GM21390 (cell line): ENCODE measurements around the gene GALNT3.
A peak's percentile ranks its signal among the peaks of the same experiment; 100 is the strongest.

ENCODE experiments used
- ATAC-seq: cut with Tn5 transposase; IDR thresholded peaks from one replicate; pipeline ENCODE4 v1.9.1; 2021; ENCODE audit not compliant: unreplicated experiment

Gene GALNT3

DNA sequence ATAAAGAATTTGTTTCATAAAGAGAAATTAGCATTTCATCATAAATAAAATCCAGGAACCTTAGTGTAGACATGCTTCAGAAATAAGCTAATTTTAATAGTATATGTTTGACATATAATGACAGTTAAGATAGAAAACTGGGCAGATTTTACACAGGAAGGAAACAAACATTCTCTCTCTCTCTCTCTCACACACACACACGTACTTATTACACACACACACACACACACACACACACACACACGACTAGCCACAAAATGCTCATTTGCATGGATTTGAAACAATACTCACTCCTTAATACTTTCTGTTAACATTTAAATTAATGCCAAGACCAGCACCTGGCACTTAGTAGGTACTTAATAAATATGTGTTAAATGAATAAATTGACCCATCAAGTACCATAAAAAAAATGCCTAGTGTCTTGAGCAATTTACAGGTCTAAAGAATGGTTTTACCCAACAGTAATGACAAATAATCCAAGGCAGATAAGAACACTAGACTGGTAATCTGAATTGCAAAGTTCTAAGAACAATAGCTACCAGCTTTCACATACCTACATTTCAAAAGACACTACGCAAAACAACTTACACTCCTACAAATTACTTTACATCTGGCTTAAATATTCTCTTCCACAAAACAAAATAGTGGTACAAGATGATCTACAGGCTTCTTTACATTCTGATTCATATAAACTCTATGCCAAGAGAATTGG, 2.9 kb upstream of the GALNT3 start:
- no peak for ATAC-seq

DNA sequence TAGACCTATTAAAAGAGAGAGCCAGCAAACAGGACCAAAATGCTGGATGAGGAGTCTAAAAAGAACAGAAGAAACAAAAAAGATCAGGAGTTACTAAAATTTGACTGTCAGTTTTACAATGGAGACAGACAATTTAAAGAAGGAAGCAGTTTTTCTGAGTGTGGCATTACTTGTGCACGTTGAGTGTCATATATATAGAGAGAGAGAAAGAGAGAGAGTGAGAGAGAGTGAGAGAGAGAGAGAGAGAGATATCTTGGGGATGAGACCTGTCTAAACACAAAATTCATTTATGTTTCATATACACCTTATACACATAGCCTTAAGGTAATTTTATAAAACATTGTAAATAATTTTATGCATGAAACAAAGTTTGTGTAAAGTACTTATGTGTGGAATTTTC, 2.1 kb upstream of the GALNT3 start:
- ATAC-seq = no peak

DNA sequence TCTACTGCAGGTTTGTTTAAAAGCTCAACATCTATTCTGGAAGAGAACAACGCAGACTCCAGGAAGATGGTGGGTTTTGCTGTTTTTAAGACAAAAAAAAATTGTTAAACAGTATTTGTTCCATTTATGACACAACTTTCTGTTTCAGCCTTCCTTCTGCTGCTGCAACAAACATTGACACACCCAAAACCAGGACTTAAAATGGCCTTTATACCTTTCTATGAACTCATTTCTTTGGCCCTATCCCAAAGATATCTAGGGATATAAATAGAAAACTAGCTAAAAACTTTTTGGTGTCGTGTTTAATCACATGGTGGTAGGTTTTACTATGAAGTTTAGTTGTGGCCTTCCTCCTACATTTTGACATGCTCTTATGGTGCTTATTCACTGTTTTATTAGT, 964 bp upstream of the GALNT3 start:
- peak; percentile 26 for ATAC-seq

DNA sequence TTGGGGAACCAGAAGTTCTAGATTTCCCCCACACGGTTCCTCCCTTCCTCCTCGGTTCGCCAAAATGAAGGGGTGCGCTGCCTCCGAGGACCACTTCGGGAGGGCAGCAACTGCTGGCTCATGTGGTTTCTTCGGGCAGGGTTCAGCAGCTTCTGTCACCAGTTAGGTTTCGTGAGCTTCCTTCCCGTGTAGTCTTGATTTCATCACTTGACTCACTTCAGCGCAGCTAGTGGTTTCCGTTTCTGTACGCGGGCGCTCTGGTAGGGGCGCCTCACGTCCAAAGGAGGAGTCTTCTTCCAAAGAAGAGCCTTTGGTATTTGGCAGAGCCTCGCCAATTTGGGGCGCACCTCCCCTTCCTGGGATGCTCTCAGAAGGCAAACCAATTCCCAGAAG, 485 bp upstream of the GALNT3 start:
- ATAC-seq = peak; percentile 96

DNA sequence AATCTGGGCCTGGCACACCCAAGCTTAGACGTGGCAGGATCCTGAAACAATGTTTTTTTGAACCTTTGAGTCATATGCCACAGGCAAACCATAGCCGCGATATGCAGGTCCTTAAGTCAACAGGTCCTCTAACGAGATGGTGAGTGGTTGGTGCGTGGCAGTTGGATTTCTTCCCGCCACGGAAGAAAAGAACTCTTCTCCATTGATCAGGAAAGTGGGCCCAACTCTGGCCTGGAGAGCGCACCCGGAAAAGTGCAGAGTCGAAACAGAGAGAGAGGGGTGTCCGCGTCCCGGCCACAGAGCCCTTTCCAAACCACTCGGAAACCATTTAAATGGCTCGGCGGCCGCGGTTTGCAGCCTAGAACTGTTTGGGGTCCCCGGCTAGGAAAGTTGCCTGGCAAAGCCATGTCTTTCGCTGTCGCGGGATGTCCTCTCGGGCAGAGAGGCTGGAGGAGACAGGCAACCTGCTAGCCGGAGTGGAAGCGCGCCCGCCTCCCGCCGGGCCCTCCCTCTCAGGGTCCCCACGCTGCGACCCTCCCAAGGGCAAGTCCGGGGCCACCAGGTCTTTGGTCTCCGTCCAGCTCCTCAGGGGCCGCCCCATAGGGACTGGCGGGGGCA, 777 bp downstream of the GALNT3 start:
- peak; percentile 3 for ATAC-seq

DNA sequence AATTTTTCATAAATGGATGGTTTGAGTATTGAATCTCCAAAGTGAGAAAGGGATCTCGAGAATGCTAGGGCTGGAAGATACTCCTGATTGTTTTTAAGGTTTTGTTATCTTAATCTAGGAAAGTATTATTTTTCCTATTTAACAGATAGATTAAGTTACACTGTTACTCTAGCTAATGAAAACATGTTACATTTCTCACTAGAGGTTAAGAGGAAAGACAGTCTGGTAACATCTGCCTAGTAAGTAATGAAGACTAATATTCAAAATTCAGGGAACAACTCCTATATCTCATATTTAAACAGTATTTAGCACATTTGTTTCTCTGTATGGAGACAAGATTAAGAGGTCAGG, 2.0 kb downstream of the GALNT3 start:
- no peak for ATAC-seq

DNA sequence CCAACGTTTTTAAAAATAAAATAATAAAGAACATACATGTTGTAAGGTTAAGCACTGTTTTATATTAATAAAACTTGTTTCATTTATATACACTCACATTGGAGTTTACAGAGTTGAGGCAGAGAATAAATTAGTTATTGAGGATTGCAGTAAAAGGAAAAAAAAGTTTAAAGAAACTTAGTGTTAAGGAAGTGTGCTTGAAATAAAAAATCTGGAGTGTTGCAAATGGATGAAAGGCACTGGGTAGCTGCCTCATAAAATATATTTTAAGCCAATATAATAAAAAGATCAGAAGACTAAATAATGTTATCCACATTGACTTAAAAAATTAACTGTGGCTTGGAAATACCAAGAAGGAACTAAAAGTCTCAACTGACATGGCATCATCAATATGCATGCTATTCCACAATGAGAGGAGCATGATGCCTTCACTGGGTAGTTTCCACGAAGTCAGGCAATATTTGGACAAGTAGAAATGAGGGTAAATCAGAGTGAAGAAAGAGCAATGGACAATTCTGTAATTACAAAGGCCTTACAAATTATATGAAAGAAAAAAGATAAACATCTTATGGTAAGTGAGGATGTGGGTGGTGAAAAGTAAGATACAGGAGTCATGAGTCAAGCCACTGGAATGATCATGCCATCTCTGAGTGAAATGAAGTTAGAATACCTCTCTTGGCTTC, 2.5 kb downstream of the GALNT3 start:
- ATAC-seq = no peak

DNA sequence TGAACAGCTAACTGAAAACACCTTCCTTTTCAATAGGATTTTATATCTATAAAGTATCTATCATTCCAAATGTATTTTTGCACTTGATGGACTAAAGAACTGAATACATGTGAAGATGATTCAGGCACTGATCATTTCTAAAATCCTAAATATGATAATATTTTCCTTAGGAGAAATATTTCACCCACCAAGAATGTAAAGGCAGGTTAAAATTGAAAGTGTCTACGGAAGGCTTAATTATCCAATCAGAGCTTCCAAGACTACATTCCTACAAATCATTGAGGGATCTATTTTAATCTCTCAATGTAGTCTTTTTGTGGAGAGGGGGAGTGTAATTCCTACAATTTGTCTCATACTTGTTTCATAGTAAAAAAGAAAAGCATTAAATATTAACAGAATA, 3.6 kb downstream of the GALNT3 start:
- no peak for ATAC-seq

DNA sequence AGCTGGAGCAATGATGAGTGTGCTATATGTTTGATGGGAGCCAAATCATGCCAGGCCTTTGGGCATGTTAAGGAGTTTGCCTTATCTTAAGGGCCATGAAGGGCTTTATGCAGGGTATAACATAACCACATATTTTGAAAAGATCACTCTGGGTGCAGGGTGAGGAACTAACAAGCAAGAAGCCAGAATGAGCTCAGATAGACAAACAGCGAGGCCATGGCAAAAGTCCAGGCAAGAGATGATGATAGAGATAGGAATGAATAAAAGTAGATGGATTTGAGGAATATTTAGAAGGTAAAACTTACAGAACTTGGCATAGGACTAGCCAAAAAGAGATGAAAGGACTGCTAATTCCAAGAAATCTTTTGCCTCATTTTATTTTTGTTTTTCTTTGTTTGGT, 6.7 kb downstream of the GALNT3 start:
- no peak for ATAC-seq

DNA sequence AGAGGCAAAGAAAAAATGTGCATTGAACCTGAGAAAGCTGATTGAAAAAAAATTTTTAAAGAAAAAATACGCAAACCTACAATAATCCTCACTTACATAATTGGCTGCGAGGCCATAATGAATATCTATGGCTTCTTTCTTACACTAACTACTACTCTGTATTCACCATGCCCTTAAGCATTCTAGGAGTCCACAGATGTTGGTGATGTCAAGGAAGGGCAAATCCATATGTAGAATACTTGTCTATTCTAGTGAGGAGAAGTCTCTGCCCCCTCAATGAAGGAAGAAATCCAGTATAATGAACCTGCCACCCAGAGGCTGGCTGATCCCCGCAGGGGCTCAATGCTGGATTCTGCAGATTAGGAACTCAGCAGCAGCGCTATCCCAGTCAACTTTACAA, 14.3 kb downstream of the GALNT3 start:
- ATAC-seq = no peak

DNA sequence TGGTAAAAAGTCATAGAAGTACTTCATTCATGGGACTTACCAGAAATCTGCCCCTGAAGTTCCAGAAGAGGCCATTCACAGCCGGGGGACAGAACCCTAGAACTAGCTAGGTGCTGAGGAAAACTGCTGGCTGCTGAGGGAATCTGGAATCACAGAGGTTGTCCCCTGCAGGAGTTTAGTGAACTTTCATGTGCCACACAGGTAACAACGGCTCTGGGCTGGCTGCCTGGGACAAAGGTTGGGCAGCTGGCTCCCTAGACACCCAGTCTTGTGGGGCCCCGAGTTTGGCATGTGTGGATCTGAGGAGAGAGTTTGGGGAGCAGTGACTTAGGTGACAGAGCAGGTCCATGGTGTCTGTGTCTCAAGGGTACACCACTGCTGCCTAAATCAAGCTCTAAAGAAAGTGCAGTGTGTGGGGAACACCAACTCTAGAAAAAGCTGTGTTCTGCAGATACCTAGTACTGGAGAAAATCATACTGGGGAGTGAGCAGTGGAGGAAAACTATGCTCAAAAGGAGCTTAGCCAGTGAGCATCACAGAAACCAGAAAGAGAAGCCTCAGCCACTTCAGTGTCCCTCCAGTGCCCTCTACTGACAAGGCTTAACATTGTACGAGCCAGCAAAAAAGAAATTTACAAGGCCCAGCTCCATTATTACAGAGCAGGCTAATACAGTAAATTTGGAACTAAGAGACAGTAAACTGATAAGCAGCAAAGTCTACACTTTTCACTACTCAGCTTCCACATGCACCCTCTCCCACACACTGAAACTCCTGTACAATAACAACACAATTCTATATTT, 15.2 kb downstream of the GALNT3 start:
- ATAC-seq = peak; percentile 47

DNA sequence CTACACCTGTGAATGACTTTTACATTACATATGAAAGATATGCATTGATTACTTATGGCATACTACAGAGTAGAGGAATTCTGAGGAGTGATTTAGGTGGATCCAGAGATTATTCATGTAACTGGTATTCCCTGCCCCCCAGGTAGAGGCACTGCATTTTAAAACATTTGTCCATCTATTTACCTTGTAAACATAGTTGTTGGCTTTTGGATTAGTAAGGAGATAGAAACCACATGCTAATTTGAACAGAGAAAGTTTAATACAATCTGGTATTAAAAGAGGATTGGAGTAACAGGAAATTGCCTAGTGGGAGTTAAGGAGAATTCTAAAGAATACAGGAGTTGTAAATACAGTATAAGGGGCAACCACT, 15.9 kb downstream of the GALNT3 start:
- ATAC-seq = no peak

DNA sequence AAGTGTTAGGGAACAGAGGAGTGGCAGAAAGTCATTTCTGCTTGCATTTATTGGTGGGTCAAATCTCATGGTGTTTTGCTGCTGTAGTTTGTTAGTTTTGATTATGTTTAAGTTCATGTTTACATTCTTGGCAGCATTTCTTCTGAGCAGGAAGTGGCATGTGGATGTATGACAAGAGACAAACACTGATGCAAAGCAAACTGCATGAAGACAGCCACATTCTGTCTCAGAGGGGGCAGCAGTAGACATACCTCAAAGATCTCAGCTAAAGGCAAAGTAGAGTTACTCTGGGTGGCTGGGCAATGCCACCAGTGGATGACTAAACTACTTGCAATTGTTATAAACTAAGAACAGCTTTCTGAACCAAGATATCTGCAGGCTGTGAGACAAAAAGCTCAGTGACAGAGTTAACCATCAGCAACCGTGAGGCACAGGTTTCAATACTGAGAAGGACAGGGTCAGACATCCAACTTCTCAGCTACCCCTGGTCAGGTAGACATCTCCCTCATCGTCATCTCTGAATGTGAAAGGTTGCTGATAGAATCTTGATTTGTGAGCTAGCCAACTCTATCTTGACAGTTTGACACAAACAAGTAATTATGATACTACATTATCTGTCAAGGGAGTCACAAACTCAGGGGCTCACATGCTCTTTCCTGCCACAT, 16.4 kb downstream of the GALNT3 start:
- ATAC-seq = peak; percentile 56

DNA sequence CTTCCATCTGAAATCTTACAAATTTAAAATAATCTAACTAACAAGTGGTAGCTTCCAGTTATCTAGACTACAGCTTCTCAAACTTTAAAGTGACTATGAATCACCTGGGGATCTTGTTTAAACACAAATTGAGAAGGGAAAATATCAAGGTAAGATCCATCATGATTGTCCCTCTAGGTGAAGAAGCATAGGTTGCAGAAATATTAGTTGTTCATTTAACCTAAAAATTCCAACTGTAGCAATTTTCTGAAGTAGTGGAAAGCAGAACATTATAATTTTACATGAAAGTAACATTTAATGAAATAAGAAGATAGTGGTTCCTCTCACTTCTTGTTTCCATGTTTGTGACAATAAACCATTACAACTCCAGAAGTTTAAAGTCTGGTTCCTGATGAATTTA, 17.3 kb downstream of the GALNT3 start:
- no peak for ATAC-seq

DNA sequence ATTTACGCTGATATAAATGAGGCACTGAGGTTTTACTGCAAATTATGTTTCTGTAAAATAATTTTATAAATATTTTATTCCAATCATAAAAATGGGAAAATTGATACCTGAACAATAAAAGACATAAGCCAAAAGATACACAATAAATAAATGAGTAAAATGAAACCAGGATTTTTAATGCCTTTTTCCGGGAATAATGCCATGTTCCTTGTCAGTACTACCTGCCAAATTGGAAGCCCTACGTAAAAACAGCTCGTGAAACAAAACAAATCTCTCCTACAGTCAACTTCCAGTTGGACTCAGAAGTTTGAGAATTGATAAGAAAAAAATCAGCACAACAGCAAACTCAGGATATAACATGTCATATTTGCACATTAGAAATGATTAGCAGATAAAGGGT, 18.0 kb downstream of the GALNT3 start:
- no peak for ATAC-seq

DNA sequence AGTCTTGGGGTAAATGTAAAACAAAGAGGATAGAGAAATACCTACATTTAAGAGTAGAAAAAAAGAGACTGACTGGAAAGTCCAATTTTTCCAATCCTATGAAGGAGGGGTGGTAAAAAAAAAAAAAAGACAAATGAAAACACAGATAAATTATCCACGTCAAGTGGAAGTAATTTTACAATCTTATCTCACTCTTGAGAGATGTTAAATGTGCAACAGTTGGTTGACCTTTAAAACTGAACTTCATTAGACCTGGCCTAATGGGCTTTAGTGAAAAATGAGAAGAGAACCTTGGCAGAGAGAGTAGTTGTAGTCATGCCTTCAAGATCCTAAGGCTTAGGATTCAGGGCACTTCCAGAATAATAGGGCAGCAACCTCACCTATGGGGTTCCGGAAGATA, 20.4 kb downstream of the GALNT3 start:
- ATAC-seq = no peak

DNA sequence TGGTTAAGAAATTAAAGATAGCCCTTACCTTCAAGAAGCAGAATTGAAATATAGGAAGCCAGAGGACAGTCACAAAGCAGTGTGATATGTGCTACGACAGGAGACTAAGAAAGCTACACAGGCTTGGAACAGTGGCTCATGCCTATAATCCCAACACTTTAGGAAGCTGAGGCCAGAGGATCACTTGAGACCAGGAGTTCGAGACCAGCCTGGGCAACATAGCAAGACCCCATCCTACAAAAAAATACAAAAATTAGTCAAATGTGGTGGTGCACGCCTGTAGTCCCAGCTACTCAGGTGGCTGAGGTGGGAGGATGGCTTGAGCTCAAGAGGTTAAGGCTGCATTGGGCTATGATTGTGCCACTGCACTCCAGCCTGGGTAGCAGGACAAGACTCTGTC, 21.9 kb downstream of the GALNT3 start:
- ATAC-seq = no peak

DNA sequence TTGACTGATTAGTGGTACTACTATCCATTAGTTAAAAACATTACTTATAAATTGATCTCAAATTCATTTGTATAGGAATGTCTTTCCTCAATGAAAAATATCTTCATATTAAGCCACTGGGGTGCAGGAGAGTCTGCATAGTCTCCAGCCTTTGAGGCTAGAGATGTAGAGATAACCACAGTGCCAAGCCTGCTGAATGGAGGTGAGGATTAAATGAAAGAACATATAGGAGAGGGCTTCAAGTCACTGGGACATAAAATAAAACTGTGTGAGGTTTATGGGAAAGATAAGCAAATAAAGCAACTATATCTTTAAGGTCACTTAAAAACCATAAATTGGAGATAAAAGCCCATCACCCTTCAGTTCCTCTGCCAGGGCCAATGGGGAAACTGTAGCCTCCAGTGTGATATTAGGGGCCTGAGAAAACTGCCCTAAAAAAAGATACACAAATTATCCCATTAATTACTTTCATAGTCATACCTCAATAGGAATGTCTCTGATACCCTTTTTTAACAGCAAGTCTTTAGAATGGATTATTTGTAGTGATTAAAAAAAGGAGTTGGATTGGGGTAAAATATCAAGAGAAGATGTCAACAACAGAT, 27.6 kb downstream of the GALNT3 start:
- no peak for ATAC-seq

DNA sequence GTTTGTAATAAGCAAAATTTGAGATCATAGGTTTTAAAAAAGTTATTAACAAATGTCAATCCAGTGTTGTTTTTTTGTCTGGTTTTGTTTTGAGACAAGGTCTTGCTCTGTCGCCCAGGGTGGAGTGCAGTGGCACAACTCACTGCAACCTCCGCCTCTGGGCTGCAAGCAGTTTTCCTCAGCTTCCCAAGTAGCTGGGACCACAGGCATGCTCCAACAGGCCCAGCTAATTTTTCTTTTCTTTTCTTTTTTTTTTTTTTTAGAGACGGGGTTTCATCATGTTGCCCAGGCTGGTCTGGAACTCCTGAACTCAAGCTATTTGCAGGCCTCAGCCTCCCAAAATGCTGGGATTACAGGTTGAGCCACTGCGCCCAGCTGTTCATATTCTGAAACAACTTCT, 31.3 kb downstream of the GALNT3 start:
- no peak for ATAC-seq

DNA sequence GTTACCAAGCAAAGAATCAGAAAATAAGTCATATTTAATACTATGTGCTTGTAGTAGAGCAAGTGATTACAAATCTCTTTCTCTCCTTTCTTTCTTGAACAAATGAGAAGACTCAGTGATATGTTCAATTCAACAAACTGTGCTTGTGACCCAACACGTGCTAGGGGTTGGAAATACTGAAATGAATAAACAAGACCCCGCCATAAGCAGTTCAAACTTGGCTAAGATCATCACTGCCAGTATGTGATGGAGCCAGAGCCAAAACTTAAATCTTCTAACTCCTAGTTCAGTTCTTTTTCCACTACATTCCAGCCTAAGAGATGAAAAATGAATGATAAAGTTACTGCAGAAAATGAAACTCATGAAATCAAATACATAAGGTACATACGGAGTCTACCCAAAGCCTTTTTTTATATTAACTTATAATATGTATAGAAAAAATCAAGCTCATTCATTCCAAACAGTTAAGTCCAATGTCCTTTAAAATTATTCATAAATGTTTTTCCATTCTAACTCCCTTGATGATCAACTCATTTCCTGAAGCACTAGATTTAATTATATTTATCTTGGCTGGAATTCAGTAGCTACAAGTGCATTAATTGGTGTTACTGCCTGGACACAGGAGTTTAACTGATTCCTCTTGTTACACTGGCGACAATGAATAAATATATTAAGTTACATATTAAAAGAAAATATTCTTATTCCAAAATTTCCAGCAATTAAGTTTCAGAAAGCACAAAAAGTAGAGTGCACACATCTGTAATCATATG, 36.0 kb downstream of the GALNT3 start:
- no peak for ATAC-seq
